HFF-Myc (cell line): ENCODE results near the gene OR2M7.

Experiments
- DNase-seq: peaks from one replicate; pipeline ENCODE4 v3.0.0-alpha.2; 2011; ENCODE audit warnings: low read depth; ENCODE audit errors: extremely low read depth
- H3K4me3 ChIP-seq: replicated peaks from 2 replicates; pipeline ENCODE4 v1.5.1; 2011; ENCODE audit warnings: low read depth, mild to moderate bottlenecking, control low read depth, low read length
- TF ChIP-seq, protein P1 (sequence below): IDR thresholded peaks from 2 replicates; pipeline ENCODE4 v1.5.1; 2012; ENCODE audit warnings: mild to moderate bottlenecking, low read depth, low read length, control low read depth; ENCODE audit errors: missing control alignments

The OR2M7 gene, protein sequence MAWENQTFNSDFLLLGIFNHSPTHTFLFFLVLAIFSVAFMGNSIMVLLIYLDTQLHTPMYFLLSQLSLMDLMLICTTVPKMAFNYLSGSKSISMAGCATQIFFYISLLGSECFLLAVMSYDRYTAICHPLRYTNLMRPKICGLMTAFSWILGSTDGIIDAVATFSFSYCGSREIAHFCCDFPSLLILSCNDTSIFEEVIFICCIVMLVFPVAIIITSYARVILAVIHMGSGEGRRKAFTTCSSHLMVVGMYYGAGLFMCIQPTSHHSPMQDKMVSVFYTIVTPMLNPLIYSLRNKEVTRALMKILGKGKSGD

GRCh38 chr1:248324468-248324867 is at the start of gene OR2M7:
Gene OR2M7, minus strand, starts transcription at chr1:248324568. Its CDS starts 0 bp downstream, at chr1:248324568.
- no peak within 1 kb of the TSS for H3K4me3 ChIP-seq
- TF ChIP-seq, protein P1, sequence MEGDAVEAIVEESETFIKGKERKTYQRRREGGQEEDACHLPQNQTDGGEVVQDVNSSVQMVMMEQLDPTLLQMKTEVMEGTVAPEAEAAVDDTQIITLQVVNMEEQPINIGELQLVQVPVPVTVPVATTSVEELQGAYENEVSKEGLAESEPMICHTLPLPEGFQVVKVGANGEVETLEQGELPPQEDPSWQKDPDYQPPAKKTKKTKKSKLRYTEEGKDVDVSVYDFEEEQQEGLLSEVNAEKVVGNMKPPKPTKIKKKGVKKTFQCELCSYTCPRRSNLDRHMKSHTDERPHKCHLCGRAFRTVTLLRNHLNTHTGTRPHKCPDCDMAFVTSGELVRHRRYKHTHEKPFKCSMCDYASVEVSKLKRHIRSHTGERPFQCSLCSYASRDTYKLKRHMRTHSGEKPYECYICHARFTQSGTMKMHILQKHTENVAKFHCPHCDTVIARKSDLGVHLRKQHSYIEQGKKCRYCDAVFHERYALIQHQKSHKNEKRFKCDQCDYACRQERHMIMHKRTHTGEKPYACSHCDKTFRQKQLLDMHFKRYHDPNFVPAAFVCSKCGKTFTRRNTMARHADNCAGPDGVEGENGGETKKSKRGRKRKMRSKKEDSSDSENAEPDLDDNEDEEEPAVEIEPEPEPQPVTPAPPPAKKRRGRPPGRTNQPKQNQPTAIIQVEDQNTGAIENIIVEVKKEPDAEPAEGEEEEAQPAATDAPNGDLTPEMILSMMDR: no peak
- no peak for DNase-seq

DNA sequence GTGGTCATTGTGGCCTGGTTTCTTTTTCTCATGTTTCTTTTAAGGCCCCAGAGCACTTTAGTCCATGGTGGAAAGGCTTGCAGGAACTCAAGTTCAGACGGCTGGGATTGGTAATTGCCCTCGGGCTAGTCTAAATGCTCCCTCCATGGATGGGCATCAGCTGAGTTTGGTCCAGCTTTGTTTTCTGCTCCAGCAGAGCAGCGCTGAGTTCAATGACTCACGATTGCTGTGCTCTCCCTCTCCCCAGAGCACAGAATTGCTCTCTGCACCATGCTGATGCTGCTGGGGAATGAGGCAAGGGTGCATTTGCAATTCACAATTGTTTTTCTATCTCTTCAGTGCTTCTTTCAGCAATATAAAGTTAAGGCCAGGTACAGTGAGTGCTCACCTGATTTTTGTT is 49.4 kb upstream of the OR2M7 start:
- DNase-seq: no peak
- no peak overlapping the region for H3K4me3 ChIP-seq
- TF ChIP-seq, protein P1: no peak

- DNase-seq: no peak
- H3K4me3 ChIP-seq: no peak overlapping the region
- TF ChIP-seq, protein P1: no peak
Observed at GRCh38 chr1:248372394-248372793, 48.0 kb upstream of the OR2M7 start.

GRCh38 chr1:248366609-248367008 is 42.2 kb upstream of the OR2M7 start:
- TF ChIP-seq, protein P1: no peak
- no peak for DNase-seq
- no peak overlapping the region for H3K4me3 ChIP-seq

DNA sequence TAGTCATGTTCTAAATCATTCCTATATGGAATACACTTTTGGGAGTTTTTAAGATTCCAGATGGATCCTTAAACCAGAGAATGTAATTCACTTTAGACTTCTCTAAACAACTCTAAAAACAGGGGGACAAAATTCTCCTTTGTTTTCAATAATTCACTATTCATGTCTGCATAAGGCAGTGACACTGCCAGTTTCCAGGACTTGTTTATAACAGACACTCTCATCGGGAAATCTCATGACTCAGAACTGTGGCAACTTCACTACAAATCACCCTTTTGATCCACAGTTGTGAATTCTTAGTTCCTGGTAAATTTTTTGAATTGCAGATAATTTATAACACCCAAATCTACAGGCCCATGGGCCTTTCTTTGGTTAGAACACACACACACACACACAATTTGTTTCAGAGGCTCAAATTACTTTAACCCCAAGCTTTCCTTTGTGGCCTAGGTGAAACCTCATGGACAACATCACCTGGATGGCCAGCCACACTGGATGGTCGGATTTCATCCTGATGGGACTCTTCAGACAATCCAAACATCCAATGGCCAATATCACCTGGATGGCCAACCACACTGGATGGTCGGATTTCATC is 36.9 kb upstream of the OR2M7 start, which contains the start of gene OR2T4:
Gene OR2T4 (plus strand): TSS at position 545 of the 595 bp plus-strand sequence. CDS start 0 bp downstream, at position 545.
- TF ChIP-seq, protein P1: no peak
- no peak for DNase-seq
- no peak within 1 kb of the TSS for H3K4me3 ChIP-seq

GRCh38 chr1:248359415-248359814 is 35.0 kb upstream of the OR2M7 start:
- no peak overlapping the region for H3K4me3 ChIP-seq
- DNase-seq: no peak
- TF ChIP-seq, protein P1: no peak

DNA sequence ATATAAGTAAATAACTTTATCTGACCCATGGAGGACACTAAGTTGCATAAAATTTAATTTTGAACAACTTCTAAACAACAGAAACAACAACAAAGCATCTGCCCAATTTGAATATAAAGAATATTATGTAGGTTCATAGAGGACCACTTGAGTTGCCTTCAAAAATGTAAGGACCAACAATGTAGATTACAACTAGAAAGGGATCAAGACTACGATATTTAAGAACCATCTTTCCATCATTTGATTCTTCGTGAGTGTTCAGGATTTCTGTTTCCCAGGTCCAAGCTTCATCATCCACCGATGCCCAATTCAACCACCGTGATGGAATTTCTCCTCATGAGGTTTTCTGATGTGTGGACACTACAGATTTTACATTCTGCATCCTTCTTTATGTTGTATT is 24.1 kb upstream of the OR2M7 start, which contains the start of gene OR14C36:
Gene OR14C36 (plus strand): TSS at position 301 of the 400 bp plus-strand sequence. CDS start 0 bp downstream, at position 301.
- no peak for DNase-seq
- TF ChIP-seq, protein P1: no peak
- H3K4me3 ChIP-seq: no peak within 1 kb of the TSS
